Right forelimb (tissue), 1 donor: ENCODE measurements around the gene NOXO1.
A peak's percentile ranks its signal among the peaks of the same experiment; 100 is the strongest.

Source experiments
- DNase-seq: peaks from one replicate; pipeline ENCODE4 v3.0.0-alpha.2; 2018

The NOXO1 gene

DNA sequence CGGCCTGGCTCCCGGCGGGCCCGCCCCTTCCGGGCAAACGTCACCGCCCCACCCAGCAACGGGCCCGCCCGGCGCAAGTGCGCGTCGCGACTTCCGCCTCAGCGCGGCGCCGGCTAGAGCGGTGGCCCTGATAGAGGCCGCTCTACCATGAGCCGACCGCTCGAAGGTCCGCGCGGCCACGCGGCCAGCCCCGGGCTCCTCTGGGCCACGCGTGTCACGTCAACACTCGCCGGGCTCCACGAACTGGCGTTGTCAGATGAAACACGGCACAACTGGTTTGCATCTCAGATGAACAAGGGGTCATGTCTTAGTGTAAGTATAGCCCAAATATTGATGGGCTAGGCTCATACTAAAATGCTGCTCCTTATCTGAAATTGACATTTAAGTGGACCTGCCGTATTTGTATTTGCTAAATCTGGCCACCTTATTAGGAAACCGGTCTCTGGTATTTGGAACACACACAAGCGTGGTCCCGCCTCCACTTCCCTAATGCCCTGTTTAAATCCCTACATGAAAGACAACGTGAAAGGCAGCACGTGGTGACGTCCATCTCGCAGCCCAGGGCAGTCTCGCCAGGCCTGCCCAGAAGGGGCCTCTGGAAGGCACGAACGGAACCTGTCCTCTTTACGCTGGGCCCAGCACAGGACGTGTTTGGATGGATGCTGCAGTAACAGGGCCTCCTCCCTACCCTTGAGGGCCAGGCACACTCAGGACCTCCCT is 28.7 kb upstream of the NOXO1 start, which contains the start of gene ZNF598:
Gene ZNF598 (minus strand): TSS at position 31 of the 720 bp plus-strand sequence.
- DNase-seq, result peak; percentile 89

DNA sequence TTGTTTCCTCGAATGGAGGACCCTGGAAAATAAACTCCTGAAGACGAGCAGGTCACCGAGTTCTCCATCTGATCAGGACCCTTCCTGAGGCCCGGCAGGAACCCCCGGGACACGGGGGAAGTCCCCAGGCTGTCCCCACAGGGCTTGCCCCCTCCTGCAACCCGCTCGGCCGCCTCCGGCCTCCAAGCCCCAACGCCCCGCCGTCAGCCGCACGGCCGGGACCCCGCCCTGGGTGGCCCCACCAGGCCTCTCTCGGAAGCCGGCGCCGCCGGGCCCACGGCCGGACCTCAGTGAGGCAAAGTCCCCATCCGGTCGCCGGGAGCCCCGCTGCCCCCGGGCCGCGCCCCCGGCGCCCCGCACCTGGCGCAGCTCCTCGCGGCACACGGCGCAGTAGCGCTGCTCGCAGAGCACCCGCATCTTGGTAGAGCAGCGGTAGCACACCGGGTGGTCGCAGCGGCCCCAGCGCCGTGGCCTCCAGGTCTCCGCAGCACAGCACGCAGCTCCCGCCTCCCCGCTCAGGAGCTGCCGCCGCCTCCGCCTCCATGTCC is 28.0 kb upstream of the NOXO1 start:
- DNase-seq, result no peak

DNA sequence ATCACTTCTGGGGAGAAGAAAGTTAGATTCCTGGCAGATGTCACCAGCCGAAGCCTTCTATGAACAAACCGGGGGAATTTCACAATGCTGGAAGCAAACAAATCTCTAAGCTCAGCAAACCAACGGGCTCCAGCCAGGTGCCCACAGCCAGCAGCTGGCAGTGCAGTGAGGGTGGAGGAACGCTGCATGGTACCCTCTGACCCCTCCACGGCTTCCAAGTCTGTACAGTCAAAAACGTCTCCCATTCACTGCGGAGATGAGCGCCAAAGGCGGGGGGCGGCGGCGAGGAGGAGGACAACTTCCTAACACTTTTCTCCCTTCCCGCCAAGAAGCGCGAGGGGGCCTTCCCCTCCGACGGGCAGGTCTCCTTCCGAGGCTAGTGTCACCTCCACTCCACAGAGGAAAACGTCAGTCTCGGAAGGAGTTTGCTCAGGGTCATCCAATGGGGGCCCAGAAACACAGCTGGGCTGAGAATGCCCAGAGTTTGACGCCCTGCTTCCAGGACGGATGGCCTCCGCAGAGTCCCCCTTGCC is 27.4 kb upstream of the NOXO1 start:
- no peak for DNase-seq

DNA sequence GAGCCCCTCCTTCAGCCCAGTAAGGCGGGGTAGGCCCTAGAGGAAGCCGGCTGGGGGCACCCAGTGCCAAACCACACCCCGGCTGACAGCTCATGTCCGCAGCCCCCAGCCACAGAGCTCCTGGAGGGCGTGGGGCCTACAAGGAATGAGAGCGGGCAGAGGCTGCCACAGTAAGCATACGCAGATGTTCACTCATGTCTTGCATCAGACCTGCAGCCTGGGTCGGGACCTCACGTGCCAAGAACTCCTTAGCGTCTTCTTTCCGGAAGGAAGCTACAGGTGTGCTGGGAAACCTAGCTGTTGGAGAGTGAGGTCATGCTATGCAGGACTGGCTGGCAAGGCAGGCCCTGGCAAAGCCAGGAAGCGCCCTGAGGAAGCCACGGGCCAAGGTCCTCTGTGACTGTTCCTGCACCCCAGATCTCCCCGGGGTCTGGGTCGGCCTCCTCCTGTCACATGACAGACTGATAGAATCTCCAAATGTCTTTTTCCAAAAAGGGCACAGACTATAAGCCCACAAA is 26.8 kb upstream of the NOXO1 start:
- DNase-seq, result no peak

DNA sequence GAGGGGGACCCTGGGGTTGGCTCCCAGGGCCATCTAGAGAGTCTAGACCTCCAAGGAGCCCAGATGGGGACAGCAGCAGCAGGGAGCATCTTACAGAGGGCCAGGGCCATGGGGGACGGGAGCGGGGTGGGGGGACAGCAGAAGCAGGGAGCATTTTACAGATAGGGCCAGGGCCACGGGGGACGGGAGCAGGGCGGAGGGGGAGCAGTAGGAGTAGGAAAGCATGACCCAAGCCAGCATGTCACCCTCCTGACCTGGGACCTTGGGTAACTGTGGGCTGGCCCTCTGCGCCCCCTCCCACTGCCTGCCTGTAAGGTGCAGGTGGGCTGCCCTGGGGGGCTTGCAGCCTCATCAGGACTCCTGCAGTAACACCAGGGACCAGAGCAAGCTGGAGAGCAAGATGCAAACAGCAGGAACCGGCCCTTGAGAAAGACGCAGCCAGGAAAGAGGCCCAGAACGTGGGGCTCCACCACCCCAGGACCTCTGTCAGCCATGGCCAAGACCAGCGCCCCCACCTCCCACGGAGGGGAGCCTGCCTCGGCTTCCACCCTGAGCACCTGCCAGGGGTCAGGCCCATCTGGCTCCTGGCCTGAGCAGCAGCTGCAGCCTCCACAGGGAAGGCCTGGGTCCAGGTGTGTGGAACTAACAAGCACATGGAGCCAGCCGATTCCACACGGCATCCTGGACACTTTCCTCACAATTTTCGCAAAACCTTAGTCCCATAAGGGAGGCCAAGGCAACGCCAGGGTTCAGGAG is 26.0 kb upstream of the NOXO1 start:
- DNase-seq, result no peak

DNA sequence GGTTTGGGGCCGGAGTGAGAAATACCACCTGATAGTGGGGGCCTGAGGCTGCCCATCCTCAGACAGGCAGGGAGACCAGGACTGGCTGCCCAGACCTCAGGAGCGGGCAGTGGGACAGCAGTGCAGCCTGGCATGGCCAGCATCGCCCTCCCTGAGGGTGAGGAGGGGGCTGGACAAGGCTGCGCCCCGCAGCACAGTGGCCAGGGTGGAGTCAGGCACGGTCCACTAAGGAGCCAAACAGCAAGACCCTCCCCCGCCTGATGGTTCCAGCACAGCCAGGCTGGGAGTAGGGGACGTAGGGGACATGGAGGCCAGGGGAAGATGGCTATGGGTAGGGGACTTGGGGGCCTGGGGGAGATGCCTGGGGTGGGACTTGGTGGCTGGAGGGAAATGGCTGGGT is 25.0 kb upstream of the NOXO1 start:
- no peak for DNase-seq

DNA sequence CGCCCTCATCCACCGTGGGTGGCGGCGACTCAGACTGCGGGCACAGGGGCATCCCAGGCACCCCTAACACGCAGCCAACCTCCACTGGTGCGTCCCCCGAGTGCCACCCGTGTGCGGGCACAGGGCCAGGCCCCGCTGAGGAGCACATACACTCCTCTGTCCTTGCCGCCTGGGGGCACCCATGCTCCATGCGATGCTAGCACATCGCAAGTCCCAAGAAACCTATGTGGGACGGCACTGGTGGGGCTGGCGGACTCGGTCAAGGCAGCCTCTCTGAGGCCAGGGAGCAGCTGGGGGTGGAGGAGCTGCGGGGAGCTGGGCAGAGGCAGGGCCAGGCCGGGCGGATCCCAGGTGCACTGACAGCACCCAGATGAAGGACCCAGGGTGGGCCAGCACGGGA is 24.4 kb upstream of the NOXO1 start:
- DNase-seq, result no peak

DNA sequence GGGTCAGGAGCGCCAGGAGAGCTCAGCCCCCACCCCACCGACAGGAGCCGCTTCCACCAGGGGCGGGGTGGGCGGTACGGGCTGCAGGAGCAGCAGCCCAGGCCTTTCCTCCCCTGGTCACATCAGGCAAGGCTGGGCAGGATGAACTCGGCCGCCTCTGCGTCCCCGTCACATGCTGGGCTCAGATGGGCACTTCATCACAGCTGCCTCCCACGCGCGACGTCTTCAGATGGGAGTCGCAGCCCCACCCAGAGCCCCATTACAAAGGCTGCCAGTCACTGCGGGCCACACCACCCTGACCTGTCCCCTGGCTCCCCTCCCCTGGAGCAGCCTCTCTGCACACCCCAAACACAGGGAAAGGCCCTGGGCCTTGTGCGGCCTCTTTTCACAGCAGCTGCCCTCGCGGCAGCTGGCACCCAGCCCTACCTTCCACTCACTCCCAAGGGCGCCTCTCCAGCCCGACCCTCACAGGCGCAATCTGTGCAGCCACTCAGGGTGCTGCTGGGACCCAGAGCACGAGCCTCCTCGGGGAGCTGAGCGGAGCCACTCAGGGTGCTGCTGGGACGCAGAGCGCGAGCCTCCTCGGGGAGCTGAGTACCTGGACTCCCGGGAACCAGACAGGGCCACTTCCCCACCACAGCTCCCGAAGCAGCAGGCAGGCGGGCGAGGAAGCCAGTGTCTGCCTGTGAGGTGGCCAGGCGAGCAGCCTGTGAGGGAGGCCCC is 23.7 kb upstream of the NOXO1 start:
- DNase-seq, result no peak

DNA sequence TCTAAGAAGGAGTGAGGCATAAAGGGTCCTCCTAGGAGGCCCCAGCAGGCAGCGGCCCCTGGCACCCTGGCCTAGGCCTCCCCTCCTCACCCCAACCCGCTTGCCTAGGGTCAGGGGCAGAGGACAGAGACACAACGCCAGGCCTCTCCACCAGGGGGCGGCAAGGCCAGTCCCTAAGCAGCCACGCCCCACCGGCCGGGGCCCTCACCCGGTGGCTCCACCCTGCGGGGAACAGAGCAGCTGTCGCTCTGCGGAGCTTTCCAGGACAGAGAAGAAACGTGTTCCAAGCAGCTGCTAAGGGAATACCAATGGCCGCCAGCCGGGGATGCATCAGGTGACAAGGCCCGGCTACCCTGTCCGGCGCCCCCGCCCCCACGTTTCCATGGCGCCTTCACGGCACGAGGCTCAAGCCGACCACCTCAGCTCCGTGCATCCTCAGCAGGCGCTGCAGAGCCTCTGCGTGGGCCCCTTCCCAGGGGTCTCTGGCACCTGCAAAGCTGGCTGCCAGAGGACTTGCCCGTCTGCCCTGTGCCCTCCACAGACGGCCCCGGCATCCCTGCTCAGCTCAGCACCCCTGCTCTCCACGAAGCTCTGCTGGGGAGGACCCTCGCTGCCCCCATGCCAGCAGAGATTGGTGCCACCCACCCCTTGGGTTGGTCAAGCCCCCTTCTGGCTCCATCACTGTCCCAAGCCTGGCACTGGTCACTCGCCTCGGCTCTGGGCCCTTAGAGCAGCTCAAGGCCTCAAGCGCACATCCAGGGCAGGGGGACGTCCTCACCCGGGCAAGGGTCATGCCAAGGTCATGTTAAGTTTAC is 22.8 kb upstream of the NOXO1 start:
- peak; percentile 91 for DNase-seq

DNA sequence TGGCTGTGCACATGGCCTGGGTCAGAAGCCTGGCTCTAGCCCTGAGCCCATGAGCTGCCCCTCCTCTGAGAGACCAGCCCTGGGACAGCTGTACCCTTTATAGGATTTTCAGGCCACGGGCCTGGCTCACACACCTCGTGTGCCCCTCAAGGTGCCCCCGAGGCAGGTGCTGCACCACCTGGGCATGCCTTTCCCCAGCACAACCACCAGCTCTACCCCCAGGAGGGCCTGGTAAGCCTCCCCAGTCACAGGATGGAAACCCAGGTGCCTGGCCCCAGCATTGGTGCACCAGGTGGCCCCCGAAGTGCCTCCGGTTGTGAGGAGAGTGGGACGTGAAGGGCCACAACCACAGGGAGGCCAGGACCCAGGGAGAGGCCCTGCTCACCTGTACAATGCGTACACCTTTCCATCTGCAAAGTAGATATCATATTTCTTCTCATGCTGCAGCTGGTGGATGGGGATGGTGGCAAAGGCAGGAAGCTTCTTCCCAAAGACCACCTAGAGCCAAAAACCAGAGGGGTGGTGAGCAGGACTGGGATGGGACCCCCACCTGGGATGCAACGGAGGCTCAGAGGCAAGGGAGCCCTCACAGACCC is 22.1 kb upstream of the NOXO1 start:
- DNase-seq, result no peak

DNA sequence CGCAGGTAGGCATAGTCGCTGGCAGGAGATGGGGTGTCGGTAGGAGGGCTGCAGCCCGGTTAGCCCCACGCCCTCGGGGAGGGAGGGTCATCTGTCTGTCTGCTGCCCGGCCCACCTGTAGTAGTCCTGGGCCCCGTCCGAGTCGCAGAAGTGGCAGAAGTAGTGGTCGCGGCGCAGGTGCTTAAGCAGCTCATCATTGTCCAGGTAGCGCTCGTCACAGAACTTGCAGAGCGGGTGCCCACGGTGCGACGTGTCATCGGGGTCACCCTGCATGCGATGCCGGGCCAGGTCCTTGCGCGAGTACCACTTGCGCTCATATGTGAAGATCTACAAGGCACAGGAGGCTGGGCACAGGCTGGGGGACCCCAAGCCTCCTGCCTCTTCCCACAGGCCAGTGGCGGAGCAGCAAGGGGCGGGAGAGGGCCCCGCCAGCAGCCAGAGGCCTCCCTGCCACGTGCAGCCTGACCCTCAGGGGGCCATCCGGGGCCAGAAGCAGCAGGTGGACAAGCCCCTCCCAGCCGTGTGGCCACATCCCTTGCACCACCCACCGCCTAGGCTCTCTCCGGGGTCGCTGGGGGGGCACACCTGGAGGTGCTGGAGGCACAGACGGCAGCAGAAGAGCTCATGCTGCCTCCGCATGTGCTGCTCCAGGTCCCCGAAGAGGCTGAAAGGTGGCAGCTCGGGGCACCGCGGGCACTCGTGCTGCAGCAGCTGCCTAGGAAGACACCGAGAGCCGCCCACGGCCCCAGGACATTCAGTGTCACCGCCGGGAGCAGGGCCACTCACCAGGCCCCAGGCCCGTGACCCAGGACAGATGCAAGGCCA is 21.3 kb upstream of the NOXO1 start:
- no peak for DNase-seq

DNA sequence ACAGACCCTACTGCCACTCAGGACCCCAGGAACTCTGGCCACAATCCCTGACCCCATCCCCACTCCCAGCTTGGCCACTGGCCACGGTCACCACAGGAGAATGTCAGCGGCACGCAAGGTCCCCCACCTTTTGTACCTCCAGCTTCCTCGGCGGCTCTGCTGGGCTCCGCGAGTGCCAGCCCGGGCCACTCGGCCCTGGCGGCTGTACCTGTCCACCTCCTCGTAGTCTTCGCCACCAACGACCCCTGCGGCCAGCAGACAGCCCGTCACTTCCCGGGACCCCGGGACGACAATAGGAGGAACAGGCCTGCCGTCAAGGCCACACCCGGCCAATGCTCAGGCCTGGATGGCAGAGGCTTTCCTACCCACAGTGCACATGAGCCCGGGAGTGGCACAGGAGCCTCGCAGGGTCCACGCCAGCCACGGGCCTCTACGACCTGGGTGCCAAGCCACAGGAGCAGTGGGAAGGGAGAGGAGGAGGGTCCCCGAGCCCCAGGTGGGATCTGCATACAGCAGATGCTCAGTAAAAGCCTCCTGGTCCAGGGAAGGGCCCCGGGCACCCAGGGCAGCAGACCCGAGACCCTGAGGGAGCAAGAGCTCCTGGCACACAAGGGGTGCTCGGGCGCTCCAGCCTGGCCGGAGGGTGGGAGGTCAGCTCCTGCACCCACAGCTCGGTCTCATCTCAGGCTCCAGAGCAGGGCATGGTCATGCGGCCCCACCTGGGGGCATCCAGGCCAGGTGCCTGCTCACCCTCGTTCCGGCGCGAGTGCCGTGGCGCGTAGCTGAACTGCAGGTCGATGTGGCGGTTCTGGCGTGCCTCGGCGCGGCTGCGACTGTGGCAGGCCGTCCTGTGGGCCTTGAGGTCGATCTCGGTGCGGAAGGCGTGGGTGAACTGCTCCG is 20.4 kb upstream of the NOXO1 start:
- no peak for DNase-seq

DNA sequence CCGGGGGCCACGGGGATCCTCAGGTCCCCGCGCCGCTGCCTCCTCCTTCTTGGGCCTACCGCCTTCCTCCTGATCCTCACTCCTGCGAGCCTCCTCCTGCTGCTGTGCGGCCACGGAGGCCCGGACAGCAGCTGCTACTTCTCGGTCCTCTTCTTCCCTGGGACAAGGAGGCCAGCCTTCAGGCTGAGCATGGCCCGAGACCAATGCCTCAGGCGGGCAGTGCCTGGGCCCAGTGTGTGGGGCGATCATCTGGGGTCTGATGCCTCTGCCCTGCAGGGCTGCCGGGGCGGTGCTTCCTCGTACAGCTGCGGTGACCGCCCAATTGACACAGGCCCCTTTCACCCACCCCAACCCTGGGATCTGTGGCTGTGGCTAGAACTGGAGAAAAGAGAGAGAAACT is 19.8 kb upstream of the NOXO1 start:
- no peak for DNase-seq

DNA sequence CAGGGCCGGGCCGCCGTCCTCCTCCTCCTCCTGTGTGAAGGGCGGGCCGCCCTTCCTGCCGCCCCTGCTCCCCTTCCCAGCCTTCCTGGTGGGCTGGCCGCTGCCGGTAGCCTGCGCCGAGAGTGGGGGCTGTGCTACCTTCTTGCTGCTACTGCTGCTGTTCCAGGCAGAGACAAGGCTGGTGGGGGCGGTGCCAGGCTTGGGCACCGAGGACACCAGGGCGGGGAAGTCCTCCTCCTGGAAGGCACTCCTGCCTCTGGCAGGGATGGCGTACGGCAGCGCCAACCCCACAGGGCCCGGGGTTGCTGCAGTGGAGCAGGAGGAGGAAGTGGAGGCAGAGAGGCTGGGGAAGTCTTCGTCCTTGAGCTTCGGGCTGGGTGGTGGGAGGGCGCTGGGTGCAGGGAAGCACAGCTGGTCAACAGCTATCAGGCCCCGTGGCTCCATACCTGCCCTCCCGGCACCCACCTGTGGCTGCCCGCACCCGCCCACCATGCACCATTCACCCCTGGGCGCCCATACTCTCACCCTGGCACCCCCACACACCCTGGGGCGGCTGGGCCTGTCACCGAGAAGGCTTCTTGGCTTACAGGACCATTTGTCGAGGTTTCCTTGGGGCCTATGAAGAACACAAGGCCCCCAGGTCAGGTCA is 18.7 kb upstream of the NOXO1 start:
- no peak for DNase-seq

DNA sequence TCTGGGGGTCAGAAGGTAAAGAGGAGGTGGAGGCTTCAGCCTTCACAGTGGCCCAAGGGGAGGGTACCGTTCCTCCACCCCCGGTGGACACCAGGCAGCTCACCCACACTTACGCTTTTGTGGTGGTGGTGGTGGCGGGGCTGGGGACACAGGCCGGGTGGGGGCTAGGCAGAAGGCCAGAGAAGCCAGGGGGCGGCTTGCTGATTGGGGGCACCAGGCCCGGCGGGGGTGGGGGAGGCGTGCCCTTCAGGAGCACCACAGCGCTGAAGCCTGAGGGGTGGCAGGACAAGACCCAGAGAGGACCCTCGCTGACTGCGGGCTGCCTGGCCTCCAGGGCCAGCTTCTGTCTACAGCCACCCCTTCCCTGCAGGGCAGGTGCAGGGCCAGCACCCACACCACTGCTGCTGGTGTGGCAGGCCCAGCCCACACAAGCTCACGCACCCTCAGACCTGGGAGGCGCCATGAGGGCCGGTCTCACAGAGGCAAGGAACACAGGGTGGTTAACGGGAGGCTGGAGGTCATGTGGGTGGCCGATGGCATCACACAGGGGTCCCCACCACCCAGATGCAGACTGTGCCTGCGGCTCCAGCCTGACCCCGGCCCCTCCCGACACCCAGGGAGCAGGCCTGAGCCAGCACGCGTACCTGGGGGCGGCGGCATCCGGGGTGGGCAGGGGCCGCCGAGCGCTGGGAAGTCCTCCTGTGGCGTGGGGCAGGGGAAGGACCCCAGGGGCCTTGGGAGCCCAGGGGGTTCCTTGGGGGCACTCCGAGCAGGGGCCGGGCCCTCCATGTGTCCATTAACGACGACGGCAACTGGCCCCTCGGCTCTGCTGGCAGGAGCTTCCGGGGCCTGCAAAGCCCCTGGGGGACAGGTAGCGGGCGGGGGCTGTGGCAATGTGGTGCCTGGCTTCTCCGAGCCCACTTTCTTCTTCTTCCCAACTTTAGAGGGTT is 17.9 kb upstream of the NOXO1 start:
- DNase-seq, result no peak

DNA sequence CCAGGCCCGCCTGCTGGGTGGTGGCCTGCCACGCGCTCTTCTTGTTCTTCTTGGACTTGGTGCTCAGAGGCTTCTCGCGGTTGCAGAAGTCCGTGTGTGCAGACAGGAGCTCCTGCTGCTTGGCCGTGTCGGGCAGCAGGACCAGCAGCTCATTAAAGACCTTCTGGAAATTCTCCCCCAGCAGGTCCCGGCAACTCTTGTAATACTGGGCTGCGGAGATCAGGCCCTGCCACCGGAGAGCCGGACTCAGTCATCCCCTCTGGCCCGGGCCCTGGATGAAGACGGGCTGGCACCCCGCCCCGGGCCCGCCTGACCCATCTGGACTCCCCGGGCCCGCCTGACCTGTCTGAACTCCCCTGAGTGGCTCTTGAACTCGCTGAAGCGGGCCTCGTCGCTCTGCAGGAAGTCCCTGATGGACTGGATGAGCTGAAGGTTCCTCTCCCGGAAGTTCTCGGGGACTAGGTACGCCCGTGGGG is 17.1 kb upstream of the NOXO1 start:
- no peak for DNase-seq

DNA sequence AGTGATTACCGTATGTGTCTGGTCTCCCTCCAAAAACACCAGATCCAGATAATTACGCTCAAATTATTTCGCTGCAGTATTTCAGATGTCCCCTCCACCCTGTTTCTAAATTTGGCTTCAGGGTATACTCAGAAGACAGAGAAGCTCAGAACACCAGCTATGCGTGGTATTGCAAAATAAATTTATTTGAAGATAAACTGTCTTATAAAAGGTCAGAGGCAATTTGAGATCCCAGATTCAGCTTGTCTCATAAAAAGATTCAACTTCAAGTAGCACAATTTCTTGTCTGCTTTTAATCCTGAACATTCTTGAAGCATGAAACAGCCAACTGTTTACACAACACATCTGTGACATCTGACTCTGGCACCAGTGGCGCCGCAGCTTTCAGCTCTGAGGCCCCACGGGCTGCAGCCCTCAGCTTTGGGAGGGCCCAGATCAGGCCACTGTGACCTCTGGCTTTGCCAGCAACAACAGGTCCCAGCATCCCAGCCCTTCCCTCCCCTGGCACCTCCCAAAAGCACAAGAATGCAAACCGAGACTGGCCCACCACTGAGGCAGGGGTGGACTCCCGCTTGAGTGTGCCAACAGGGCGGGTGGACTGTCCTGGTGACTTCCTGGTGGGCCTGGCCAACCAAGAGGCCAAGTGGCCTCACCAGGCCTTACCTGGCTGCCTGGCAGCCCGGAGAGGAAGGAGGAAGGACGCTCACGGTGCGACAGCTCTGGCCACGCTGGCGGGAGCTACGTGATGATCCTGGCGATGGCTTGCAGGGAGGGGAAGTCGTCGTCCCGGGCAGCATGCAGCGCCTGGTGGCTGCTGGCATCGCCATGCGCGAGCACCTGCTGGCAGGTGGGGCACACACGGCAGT is 16.5 kb upstream of the NOXO1 start:
- DNase-seq, result no peak
